ENCODE data around the gene SDHAF2.
"Not testable (repeated sequence)": the region's sequence is repeated elsewhere in the genome, so short reads cannot be mapped to it uniquely, and the experiment has no call there.

Gene SDHAF2

GRCh38 chr11:61429691-61430582 is at the start of gene SDHAF2, which contains the start of gene CPSF7:
TSS of gene SDHAF2 (plus strand) at chr11:61430124. CDS start at chr11:61430147, 23 bp downstream.
TSS of gene CPSF7 (minus strand) at chr11:61429975. CDS start at chr11:61429235, 740 bp downstream.
- DNase-seq, result peak; percentile 94

DNA sequence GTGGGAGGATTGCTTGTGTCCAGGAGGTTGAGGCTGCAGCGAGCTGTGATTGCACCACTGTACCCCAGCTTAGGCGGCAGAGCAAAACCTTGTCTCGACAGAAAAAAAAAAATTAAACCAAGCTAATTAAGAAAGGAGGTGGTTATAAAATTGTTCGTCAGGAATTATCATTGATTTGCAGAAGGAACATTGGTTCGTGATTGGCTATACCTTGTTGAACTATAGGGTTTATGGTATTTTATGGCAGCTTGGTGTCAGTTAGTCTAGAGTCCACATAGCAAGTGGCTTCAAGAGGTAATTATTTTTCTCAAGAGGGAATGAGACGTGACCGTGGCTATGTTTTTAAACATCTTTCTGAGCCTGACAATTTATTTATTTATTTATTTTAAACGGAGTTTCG is 49.0 kb upstream of the SDHAF2 start:
- DNase-seq, result no peak

DNA sequence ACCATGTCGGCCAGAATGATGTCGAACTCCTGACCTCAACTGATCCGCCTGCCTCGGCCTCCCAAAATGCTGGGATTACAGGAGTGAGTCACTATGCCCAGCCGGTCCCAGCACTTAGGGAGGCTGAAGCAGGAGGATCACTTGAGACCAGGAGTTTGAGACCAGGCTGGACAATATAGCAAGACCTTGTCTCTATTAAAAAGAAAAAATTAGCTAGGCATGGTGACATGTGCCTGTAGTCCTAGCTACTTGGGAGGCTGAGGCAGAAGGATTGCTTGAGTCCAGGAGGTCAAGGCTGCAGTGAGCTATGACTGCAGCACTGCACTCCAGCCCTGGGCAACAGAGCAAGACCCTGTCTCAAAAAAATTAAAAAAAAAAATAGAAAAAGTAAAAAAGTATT is 46.1 kb upstream of the SDHAF2 start:
- not testable (repeated sequence) for DNase-seq

DNA sequence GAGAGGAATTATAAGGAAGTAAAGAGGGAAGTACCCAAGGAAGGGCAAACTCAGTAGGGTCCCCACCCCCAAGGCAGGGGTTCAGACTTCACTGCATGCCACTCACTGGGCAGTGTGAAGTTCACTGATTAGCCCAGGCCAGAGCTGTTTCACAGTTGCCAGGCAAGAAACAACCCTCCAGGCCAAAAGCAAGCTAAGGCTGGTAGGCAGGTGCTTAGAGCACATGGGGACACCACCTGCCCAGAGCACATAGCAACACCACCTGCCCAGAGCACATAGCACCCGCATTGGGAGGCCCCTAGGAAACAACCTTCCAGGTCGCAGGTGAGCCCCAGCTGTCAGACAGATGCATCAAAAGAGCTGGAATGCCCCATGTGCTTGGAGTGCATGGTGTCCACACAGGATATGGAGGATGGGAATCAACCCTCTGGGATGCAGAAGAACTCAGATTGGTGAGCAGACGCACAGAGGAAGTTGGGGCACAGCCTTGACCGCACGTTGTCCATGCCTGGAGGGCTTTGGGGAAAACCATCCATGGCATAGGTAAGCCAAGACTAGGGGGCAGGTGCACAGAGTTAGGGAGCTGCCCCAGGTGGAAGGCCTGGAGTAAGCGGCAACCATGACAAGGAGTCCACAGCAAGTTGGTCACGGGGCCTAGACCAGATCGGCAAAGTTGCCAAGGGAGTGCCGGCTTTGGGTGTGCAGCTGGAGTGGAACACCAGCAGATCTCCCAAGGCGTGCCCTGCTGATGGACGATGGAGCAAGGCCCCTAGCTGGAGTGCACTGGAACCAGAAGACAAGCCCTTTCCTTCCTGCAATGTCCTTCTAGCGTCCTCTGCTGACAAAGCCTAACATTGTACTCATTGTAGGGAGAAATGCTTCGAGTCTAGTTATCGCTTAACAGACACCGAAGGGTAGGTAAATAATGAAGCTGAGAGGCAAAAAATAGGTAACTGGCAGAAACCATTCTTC is 45.4 kb upstream of the SDHAF2 start:
- DNase-seq, result no peak

GRCh38 chr11:61390161-61390560 is 39.8 kb upstream of the SDHAF2 start:
- no peak for DNase-seq

DNA sequence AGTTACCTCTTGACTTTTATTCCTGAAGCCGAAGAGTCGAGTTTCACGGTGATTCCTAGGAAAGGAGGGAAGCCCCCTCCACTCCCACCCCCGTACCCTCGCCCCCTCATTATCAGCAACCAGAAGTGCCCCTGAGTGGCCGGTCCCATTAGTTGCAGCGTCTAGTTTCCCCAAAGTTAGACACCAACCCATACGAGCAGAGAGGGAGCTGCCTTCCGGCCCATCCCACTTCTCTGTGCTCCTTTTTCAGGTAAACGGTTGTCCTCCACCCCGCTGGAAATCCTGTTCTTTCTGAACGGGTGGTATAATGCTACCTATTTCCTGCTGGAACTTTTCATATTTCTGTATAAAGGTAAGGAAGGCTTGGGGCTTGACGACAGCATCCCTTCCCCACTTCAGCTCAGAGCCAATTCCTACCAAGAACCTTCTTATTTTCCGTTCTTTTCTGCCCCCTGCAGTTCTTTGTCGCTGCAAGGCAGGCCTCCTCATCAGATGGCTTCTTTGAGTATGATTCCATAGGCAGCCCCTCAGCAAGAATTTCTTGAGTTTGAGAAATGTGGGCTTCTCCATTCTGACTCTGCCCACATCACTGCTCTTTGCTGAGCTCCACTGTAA is 36.8 kb upstream of the SDHAF2 start:
- DNase-seq, result no peak

DNA sequence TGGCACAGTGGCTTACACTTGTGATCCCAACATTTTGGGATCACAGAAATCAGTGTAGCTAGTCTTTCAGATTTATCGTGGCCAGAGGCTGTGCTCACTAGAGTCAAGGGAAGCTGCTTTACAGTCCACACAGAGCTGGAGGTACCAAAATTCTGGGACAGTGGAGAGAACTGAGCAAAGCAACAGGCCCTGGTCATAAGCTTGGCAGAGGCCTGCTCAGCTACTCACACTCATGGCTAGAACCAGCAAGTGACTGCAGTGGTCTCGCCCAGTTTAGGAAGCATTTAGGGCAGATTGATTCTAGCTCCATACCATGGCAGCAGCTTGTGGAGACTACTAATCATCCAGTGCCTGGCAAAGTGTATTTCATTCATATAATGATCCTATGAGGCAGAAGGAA is 28.8 kb upstream of the SDHAF2 start:
- no peak for DNase-seq

DNA sequence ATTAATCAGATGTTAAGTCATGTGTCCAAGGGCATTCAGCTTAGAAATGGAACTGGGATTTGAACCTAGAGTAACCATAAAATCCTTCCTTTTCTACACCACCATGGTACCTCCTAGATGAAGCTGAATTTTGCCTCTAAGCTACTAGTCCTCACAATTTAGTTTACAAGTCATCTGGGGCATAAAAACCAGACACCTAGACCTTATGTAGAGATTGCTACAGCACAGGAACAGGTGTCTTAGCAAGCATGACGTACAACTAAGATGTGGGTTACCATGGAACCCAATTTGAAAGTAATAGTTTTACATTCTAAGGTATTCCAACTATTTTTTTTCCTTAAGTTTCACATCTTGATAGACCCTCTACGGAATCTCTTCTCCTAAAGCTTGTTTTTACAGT is 28.4 kb upstream of the SDHAF2 start:
- DNase-seq, result no peak

DNA sequence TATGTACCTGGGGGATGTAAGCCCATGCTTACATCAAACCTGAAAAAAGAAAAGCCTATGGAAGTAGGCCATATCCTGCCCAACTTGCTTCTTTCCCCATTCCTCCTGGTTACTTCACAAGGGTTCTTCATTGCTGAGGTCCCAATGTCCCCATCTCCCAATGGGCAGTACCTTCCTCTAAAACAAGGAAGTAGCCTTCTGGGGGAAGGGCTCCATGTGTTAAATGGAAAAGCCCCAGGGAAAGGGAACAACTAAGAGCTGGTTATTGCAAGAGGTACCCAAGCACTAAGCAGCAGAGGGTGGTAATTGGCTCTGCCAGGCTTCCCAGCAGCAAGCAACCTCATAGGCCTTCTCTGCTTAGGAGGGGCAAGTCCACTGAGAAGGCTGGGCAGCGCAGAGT is 26.3 kb upstream of the SDHAF2 start:
- DNase-seq, result no peak

GRCh38 chr11:61404103-61404502 is 25.8 kb upstream of the SDHAF2 start:
- DNase-seq, result no peak

- DNase-seq, result no peak
Observed at GRCh38 chr11:61404641-61405040, 25.3 kb upstream of the SDHAF2 start.

GRCh38 chr11:61406067-61406466 is 23.9 kb upstream of the SDHAF2 start:
- DNase-seq, result no peak

- no peak for DNase-seq
Observed at GRCh38 chr11:61406991-61407728, 22.8 kb upstream of the SDHAF2 start.

DNA sequence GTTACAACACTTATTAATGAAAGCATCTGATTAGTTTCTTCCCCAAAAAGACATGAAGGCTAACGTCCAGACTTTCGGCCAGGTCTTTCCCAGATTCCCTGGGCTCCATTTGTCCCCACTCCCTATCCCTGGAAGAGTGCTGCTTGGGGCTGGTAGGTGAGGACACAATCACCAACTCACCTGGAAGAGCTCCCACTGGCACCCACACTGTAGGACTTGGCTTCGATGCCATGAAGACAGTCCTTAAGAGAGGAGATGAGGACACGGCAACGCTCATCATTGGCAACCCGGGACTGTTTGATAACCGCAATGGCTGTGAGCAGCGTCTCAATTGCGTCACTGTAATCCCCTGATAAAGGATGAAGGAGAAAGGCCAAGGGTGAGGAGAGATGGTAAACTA is 18.3 kb upstream of the SDHAF2 start:
- DNase-seq, result no peak

- no peak for DNase-seq
Observed at GRCh38 chr11:61413496-61413895, 16.4 kb upstream of the SDHAF2 start.

- DNase-seq, result no peak
Observed at GRCh38 chr11:61414547-61414946, 15.4 kb upstream of the SDHAF2 start.

GRCh38 chr11:61415381-61415780 is 14.5 kb upstream of the SDHAF2 start:
- DNase-seq, result no peak

DNA sequence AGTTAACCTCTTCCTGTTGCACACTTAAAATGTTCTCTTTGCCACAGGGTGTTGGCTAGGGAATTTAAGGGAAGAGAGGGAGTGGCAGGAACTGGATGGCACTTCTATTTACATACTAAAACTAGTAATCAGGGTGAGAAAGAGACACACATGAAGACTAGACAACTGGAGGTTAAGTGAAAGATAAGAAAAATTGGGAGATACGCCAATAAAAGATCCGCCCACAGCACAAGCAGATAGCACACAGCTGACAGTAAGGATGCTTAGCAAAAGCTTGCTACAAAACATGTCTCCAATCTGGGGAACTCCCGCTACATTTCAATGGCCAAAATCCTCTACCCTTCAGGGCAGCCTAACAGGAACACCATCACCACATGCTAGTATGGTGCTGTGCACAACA is 13.0 kb upstream of the SDHAF2 start:
- no peak for DNase-seq

DNA sequence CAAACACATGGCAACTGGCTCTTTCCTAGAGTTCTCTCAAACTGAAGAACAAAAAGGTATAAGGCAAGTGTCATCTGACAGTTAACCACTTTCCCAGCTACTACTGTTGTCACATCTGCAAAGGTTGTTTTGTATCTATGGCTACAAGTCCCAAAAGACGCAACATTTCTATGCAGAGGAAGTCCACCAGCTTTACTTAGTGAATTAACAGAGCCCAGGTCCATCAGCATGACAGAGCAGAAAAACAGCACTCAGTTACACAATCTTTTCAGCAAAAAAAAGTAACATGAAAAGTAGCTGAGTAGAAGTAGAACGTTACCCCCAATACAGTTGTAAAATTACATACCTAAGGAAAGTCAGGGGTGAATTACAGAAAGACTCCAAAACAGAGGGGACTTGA is 12.3 kb upstream of the SDHAF2 start:
- DNase-seq, result no peak

DNA sequence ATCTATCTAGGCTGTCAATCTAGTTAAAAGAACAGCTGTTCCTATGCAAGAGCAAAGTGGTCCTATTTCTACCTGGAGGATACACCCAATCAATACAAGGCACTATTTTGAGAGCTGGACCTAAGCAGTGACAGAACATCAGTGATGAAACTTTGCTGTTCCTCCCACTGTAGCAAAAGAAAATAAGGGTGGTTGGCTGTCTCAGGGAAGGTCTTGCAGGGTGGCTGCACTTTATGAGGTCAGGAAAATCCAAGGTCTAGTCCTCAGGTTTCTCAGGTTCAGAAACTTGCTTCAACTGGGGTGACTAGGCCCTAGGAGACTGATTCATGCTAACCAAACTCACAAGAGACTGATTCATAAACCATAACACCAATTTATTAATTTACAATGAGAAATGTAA is 11.8 kb upstream of the SDHAF2 start:
- DNase-seq, result no peak

GRCh38 chr11:61422226-61422625 is 7.7 kb upstream of the SDHAF2 start:
- DNase-seq, result no peak

- DNase-seq, result no peak
Observed at GRCh38 chr11:61425367-61426131, 4.4 kb upstream of the SDHAF2 start.

All from NCI-H526 treated with DMSO at 0.1 percent for 48 hours (cell line).